Measurements from ENCODE around the gene PDZD2.

The PDZD2 gene

DNA sequence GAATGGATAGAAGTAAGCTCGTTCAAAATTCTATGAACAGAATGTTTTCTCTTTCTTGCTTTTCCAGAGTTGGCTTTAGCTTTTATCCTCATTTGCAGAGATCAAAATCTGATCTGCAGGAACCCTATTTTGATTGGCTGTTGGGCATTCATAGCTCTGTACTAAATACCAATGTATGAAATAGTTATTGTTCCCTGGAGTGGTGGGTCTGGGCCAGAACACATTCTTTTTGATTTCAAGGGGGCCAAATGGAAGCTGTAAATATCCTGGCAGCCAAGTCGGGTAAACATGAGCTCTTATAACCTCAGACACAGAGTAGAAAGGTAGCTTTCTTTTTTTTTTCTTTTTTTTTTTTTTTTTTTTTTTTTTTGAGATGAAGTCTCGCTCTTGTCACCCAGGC is 241.5 kb downstream of the PDZD2 start:
- no peak for DNase-seq (ENCODE audit: low read depth)

DNA sequence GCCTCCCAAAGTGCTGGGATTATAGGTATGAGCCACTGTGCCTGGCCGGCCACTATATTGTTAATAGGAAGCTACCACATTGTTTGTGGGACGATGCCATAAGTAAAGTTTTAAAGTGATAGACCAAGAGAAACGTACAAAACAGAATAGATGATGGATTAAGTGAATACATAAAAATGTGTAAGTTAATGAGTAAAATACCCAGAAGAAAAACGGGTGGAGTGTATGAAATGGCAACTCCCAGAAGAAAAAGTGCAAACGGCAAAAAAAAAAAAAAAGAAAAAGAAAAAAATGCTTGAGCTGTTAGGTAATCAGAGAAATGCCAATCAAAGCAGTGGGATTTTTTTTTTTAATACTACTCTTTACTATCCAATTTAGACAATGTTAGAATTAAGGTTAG is 246.0 kb downstream of the PDZD2 start:
- no peak for DNase-seq (ENCODE audit: low read depth)

DNA sequence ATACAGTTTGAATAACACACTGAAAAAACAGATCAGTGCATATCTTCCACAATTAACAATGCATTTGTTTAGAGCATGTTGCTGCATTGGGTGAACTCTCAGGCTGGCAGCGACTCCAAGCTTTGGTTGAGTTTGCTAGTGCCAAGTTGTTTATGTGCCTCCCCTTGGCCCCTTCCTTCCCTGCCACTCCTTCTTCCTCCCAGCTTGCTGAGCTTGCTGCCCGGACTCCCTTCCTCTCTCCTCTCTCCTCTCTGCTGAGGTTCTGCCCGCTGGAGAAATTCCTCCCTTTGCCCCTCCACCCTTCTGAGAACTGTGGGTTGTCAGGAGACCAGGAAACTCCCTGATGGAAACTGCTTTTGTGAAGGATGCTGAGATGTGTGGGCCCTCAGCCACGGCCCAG is 247.3 kb downstream of the PDZD2 start:
- DNase-seq (ENCODE audit: low read depth) = no peak

DNA sequence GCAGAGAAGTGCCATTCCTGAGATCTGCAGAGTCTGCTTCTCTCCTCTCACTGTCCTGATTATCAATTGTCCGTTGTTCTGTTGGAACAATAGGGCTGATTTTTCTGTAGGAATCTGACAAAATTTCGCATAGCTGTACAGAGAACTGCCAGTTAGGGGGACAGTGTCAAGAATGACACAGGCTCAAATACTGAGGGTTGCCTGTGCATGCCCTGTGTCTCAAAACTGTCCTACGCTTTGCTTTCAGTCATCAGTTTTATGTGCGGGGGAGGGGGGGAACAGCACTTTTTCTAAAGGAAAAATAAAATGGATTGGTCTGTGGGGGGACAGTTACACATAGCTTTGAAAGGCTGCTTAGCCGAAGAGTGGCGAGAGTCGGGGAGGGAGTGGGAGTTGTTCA is 248.6 kb downstream of the PDZD2 start:
- no peak for DNase-seq (ENCODE audit: low read depth)

DNA sequence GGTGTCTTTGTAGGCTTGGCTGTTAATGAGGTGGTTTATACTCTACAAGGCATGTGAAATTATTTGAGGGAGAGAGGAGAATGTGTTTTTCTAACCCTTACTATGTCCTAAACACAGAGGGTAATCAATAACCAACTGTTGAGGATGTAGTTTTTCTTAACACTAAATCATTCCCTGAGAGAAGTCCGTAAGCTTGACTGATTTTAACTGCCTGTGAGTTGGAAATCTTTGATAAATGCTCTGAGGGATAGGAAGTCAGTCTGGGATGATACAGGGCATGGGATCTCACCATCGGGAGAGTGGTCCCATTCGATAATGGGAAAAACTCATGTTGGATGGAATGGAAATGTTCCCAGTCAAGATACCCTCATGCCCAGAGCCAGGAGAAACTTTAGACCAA is 249.6 kb downstream of the PDZD2 start:
- no peak for DNase-seq (ENCODE audit: low read depth)

DNA sequence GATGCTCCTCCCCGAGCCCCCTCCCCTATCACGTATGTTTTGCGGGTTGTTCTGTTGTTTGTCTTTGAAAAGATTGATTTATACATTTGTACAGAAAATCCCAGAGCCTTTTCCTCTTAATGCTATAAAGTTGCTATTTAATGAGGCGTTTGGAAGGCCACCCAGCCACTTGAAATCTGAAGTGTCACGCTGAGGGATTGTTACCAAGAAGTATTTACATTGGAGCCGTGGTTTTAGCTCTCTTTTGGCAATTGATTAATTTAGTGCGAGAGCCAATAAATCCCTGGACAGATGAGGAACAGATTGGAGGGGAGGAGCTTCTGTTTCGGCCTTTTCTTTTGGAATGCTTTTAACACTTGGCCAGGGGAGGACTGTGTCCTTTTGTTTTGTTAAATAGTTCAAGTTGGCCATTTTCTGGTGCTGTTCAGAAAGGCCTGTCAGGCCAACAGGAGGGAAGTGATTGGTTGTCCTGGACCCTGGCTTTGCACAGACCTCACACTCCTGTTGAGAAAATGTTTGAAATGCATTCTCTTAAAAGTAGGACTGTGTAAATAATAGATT is 250.2 kb downstream of the PDZD2 start:
- no peak for DNase-seq (ENCODE audit: low read depth)

DNA sequence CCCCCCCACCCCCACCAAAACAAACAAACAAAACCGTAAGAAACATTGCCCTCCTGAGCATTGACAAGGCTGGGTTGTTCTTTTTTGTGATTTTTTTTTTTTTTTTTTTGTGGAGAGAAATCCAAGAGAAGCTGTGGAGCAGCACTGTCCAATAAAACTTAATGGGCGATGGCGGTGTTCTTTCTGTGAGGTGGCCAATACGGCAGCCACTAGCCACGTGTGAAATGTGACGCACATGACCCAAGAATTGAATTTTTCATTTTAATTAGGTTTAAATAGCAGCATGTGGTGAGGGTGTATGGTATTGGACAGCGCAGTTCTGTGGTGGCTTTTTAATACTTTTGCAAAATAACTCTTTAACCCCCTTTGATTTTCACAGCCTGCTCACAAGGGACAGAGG is 251.1 kb downstream of the PDZD2 start:
- DNase-seq (ENCODE audit: low read depth) = no peak

DNA sequence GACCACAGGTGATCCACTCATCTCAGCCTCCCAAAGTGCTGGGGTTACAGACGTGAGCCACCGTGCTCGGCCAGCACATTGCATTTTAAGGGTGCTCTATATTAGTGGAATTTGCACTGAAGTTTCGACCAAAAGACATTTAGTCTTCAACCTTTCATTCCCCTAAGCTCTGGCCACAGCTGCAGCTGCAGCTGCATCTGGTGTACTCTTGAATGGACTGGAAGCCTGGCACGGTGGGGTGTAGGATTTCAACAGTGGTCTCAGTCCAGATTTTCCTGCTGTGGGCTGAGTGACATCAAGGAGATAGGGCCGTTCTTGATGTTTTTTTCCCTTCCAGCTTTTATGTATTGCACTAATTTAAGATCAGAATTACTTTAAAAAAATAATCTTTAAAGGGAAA is 255.2 kb downstream of the PDZD2 start:
- DNase-seq (ENCODE audit: low read depth) = no peak

DNA sequence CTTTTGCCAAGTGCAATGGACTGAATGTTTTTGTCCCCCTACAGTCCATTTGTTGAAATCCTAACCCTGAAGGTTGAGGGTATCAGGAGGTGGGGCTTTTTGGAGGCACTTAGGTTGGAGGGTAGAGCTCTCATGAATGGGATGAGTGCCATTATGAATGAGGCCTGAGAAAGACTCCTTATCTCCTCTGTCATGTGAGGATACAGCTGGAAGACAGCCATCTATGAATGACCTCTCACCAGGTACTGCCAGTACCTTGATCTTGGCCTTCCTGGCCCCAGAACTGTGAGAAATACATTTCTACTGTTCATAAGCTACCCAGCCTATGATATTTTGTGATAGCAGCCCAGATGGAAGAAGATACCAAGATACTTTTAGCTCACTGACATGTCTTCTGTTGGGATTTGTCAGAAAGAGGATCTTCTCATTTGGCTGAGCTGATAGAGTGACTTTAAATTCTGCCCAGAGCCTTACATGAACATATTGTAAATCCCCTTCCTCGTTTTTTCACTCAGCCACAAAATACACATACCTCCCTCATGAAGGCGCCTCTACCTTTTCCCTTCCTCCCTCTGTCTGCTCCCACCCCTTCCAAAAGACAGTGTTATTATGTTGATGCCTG is 256.4 kb downstream of the PDZD2 start:
- DNase-seq (ENCODE audit: low read depth) = no peak

DNA sequence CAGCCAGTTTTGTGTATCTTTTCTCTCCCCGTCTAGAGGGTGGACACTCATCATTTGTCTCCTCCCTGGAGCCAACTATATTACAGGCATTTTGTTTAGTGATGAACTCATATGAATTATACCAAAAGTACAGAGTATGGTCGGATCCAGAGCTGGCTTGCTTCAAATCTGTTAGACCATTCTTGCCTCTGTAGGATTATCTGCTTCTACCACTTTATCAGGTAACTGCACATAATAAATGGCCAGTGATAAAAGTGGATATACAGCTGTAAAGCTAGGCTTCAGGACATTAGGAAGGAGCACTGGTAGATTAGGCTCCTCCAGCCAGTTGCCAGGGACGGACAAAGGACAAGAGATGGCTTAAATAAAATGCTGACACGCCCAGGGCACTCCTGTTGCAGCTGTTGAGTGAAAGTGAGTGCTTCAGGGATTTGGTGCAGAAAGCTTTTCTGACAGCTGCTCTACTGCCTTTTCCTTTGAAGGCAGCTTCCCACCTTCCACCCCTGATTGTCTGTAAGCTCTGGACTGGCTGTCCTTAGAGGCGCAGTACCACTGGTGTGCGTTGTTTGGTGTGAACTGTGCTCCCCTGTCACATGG is 259.2 kb downstream of the PDZD2 start:
- DNase-seq (ENCODE audit: low read depth) = no peak

DNA sequence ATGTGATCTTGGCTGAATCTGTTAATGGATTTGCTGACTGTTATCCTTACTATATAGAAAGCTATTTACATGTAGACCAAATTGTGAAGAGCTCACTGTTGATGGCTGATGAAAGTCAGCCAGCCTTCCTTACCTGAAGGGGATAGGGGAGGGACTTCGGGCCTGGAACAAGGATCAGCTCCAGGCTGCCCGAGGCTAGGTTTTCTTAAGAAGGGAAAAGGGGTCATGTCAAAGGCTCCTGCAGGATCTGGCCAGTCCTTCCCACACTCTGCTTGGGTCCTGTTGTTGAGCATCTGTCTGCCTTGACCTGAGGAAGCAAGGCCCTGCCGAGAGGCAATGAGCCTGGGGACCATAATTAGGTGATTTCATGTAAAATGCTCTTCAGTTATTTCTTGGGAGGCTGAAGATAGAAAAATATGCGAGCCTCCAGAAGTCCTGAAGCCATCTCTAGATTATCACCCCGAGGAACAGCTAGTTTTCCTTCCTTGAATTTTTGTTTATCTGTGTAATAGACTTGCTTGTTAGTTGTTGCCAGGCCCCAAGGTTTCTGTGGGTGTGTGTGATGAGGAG is 261.4 kb downstream of the PDZD2 start:
- DNase-seq (ENCODE audit: low read depth) = no peak

DNA sequence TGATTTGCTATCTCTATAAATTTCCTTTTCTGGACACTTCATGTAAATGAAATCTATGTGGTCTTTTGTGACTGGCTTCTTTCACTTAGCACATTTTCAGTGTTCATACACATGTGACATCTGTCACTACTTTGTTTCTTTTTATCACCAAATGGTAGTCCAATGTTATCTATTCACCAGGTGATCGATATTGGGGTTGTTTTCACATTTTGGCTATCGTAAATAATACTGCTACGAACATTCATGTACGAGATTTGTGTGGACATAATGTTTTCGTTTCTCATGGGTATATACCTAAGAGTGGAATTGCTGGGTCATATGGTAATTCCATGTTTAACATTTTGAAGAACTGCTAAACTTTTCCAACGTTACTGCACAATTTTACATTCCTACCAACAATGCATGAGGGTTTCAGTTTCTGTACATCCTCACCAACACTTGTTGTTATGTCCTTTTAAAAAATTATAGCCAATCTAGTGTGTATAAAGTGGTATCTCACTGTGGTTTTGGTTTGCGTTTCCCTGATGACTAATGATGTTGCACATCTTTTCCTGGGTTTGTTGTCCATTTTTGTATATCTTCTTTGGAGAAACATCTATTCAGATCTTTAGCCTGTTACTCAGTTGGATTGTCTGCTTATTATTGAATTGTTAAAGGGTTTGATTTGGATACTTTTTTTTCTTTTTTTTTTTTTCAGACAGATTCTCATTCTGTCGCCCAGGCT is 263.0 kb downstream of the PDZD2 start:
- DNase-seq (ENCODE audit: low read depth) = no peak

DNA sequence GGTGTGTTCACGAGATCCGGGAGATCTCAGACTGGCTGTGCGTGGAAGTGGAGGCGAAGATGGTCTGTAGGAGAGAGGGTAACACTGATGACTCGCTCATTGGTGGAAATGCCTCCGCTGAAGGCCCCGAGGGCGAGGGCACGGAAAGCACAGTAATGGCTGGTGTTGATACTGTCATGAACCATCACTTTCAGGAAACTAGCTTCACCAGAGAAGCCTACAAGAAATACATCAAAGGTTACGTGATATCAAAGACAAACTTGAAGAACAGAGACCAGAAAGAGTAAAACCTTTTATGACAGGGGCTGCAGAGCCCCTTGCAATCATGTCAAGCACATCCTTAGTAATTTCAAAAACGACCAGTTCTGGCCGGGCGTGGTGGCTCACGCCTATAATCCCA is 269.5 kb downstream of the PDZD2 start:
- DNase-seq (ENCODE audit: low read depth) = no peak

DNA sequence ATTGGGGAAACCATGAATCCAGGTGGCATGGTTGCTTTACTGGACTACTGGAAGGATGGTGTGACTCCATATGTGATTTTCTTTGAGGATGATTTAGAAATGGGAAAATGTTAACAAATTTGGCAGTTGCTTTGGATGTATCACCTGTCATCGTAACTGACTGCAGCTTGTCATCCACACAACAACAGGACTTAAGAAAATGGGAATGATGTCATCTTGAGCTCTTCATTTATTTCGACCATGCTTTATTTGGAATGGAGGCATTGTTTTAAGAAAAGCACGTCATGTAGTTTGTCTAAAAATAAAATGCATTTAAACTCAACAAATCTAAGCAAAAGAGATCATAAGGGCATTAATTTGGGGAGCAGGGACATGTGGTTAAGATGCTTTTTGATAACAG is 270.1 kb downstream of the PDZD2 start:
- no peak for DNase-seq (ENCODE audit: low read depth)

DNA sequence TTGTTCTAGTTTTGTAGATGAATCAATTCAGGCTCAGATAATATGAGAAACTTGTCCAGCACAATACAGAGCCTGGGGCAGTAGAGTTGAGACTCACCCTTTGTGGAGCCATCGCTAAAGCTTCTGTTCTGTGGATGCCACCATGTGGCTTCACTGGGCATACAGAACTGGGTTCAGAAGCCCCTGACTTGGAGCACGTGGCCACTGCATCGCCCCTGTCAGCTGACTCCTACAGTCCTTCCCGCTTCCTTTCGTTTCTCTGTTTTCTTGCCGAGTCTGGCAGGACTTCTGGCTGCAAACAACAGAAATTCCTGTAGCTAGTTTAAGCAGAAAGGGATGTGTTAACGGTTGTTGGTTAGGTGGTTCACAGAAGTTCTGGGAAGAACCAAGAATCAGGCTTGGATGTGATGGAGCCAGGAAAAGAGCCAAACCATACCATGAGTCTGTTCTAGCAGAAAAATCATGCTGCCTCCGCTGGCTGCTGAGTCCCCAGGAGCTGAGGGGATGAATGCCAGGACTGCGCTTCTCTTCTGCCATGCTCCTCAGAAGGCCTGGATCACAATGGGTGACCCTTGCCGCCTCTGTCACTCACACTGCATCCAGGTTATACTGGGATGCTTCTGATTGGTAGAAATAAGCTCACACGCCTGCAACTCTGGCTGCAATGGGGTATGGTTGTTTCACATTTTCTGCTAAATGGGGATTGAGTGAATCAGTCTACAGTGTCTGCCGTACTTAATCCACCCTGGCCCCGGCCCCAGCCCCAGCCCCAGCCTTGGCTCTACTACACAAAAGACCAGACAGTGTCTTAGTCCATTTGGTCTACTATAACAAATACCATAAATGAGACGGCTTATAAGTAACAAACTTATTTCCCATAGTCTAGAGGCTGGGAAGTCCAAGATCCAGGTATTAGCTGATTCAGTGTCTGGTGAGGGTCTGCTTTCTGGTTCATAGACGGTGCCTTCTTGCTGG is 272.6 kb downstream of the PDZD2 start:
- no peak for DNase-seq (ENCODE audit: low read depth)

DNA sequence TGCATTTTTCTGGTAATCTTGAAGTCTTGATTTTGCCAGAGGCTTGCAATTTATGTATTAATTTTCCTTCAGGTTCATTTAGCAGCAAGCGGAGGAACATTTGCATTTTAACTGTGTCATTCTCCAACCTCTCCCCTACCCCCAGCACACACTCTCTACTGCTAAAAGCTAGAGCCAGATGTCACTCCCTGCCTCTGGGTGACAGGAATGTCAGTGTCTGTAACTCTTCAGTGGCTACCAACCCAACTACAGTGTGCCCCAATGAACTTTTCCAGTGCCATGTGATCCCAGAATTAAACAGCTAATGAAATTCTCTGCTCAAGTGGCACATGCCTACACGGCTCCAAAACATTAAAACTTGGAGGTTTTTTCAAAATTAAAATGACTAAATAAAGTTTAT is 274.9 kb downstream of the PDZD2 start:
- no peak for DNase-seq (ENCODE audit: low read depth)

DNA sequence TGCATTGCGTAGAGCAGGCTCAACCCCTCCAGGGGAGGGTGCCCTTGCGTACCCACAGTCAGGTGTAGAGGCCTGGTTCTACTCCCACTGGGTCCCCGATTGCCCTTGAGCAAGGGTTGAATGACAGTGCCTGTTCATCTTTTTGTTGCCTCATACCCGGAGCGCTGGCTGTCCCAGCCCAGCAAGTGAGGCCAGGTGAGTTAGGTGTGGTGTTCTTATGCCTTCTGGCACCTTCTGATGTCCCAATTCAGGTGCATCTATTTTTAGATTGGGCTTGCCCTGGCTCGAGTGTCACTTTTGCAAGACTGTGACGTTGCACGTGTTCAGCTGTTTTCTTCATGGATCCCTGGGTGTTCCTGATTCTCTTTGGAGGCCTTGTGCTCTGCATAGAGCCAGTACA is 277.4 kb downstream of the PDZD2 start:
- DNase-seq (ENCODE audit: low read depth) = no peak

DNA sequence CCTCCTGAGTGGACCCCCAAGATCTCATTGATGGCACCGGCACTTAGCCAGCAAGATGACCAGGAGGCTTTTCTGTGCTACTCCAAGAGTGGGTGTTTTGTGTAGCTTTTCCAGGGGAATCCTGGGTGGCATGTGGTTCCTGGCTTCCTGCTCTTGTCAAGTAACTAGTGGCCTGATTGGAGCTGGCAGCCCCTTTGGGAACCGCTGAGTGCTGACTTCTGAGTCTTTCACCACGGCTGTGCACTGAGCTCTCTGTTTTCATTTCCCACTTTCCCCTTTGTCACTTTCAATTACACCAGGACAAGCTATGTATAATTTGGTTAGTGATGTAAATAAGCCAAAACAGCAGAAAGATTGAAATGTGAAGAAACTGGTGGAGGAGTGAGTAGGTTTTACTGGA is 279.8 kb downstream of the PDZD2 start:
- no peak for DNase-seq (ENCODE audit: low read depth)

DNA sequence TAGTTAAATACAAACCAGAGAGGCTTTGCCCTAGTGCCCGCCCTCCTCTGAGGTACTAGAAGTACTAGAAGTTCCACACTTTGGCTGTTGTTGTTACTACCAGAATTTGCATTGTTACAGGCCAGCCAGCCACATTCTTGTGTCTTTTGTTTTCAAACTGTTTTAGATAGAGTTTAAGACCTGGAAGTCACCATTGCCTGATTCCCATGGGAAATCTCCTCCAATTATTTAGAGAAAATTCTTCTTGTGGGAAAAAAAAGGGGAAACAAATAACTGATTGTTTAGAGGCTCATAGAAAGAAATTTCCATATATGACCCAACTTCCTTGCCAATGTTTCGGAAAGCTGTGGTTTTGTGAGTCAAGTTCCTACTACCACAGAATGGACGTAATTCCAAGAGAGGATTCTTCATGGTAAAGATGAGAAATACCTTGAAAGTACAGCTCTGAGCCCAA is 282.9 kb downstream of the PDZD2 start:
- DNase-seq (ENCODE audit: low read depth) = no peak

DNA sequence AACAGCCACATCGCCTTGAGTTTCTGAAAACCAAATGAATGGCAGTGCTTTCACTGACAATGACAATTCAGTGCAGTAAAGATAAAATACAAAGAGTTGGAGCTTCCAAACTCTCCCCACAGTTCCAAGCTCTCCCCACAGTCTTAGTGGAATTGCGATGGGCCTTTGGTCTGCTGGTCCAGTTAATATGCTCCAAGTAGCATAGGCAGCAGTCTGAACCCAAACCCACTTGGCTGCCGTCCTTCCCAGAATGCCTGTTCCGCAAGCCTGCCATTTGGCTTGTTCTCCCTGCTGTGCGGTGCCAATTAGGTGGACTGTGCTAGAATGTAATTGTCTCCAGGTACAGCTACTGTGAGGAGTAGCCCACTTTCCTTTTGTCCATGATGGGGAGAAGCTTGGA is 285.1 kb downstream of the PDZD2 start:
- no peak for DNase-seq (ENCODE audit: low read depth)

DNA sequence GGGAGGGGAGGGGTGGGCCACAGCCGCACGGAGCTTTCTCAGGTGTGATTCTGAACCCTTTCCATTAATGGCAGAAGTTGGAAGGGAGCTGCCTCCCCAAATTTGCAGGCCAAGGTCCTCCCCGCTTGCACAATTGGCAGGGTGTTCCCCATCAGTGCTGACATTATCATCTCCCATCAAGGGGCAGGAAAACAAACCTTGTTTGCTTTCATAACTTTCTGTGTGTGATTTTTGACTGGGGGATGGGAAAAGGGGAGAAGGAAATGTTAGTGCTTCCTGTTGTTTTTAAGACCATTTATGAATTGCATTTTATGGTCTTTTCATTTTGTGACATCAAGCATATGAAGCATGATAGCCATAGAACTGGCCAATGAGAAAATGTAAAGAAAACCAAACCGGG is 292.9 kb downstream of the PDZD2 start:
- no peak for DNase-seq (ENCODE audit: low read depth)

DNA sequence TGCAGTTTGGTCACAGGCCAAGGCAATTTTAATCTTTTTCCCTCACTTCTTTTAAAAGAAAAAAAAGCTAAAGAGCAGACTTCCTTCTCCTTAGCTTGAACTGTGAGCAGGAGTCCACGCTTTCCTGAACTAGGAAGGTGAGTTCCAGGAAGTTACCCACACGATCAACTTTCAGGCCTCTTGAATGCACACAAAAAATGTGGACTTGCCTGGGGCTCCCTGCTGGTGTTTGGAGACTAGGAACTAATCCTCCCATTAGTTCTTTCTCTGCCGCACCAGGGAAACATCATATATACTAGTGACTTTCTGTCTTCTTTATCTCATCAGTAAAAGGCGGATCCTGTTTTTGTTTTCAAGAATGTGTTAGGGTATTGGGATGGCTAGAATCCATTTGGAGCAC is 295.2 kb downstream of the PDZD2 start:
- DNase-seq (ENCODE audit: low read depth) = no peak
